Measurements from ENCODE around the gene PIH1D1.

DNA sequence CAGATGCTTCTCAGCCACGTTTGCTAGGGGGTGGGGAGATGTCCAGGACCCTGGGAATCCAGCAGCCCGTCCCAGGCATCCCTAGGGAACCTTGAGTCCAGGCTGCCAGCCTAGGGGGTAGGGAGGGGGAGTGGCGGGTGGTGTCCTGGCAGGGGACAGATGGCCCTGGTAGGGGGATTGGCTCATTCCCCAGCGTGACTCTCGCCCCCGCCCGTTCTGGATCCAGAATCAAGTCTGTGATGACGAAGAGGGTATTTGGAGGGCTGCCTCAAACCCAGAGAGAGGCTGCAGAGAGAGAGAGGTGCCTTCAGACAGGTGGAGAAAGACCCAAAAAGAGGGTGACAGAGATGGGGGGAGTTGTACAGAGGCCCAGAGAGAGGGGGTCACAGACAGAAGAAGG, 14.4 kb downstream of the PIH1D1 start:
- no peak for TF ChIP-seq ZNF423 (tag by site-specific recombination; IDR thresholded peaks at IDR 0.05)
- no peak for TF ChIP-seq YY1 (tag by site-specific recombination; IDR thresholded peaks at IDR 0.05)
- TF ChIP-seq CTCF (tag by site-specific recombination; IDR thresholded peaks at IDR 0.05): no peak
- no peak for TF ChIP-seq PBX3 (CRISPR knock-in tag; IDR thresholded peaks at IDR 0.05)
- TF ChIP-seq ZNF311 (tag by site-specific recombination; IDR thresholded peaks at IDR 0.05; ENCODE audit: borderline replicate concordance): no peak
- no peak for TF ChIP-seq PRDM10 (tag by site-specific recombination; IDR thresholded peaks at IDR 0.05)
- no peak for TF ChIP-seq ZNF280C (tag by site-specific recombination; IDR thresholded peaks at IDR 0.05)
- TF ChIP-seq ZBTB7A (tag by site-specific recombination; IDR thresholded peaks at IDR 0.05; ENCODE audit: low read depth): no peak
- no peak for TF ChIP-seq PRDM4 (tag by site-specific recombination; IDR thresholded peaks at IDR 0.05)
- no peak for TF ChIP-seq ZNF426 (tag by site-specific recombination; IDR thresholded peaks at IDR 0.05)
- TF ChIP-seq, protein P1, sequence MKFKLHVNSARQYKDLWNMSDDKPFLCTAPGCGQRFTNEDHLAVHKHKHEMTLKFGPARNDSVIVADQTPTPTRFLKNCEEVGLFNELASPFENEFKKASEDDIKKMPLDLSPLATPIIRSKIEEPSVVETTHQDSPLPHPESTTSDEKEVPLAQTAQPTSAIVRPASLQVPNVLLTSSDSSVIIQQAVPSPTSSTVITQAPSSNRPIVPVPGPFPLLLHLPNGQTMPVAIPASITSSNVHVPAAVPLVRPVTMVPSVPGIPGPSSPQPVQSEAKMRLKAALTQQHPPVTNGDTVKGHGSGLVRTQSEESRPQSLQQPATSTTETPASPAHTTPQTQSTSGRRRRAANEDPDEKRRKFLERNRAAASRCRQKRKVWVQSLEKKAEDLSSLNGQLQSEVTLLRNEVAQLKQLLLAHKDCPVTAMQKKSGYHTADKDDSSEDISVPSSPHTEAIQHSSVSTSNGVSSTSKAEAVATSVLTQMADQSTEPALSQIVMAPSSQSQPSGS (tag by site-specific recombination; IDR thresholded peaks at IDR 0.05; ENCODE audit: low read depth): no peak
- TF ChIP-seq ZNF302 (tag by site-specific recombination; IDR thresholded peaks at IDR 0.05; ENCODE audit: low read depth): no peak
- no peak for TF ChIP-seq REST (tag by site-specific recombination; IDR thresholded peaks at IDR 0.05)
- TF ChIP-seq, protein P2, sequence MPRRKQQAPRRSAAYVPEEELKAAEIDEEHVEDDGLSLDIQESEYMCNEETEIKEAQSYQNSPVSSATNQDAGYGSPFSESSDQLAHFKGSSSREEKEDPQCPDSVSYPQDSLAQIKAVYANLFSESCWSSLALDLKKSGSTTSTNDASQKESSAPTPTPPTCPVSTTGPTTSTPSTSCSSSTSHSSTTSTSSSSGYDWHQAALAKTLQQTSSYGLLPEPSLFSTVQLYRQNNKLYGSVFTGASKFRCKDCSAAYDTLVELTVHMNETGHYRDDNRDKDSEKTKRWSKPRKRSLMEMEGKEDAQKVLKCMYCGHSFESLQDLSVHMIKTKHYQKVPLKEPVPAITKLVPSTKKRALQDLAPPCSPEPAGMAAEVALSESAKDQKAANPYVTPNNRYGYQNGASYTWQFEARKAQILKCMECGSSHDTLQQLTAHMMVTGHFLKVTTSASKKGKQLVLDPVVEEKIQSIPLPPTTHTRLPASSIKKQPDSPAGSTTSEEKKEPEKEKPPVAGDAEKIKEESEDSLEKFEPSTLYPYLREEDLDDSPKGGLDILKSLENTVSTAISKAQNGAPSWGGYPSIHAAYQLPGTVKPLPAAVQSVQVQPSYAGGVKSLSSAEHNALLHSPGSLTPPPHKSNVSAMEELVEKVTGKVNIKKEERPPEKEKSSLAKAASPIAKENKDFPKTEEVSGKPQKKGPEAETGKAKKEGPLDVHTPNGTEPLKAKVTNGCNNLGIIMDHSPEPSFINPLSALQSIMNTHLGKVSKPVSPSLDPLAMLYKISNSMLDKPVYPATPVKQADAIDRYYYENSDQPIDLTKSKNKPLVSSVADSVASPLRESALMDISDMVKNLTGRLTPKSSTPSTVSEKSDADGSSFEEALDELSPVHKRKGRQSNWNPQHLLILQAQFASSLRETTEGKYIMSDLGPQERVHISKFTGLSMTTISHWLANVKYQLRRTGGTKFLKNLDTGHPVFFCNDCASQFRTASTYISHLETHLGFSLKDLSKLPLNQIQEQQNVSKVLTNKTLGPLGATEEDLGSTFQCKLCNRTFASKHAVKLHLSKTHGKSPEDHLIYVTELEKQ (tag by site-specific recombination; IDR thresholded peaks at IDR 0.05; ENCODE audit: borderline replicate concordance): no peak
